Right lobe of liver (tissue), 6 donors: ENCODE measurements around the gene TSPAN18. TPM values are rescaled to one million over a fixed set of nuclear protein-coding genes. Genes with fewer than 3 reads are reported as not detected.
A peak's percentile ranks its signal among the peaks of the same experiment; 100 is the strongest.

Experiments
- ATAC-seq, 4 donors: fragments of 200-7000 bp; cut with Tn5 transposase; one replicate each; pipeline ENCODE4 v1.9.1; 2020; ENCODE audit warnings: mild to moderate bottlenecking in 4 of 4, moderate library complexity in 4 of 4
- DNase-seq, 3 donors: peaks; one replicate each; pipeline ENCODE4 v3.0.0-alpha.2; 2020
- H3K27ac ChIP-seq, 3 donors: fragments of 200-600 bp; one replicate each; pipeline ENCODE4 v1.8.0; 2022
- H3K27me3 ChIP-seq, 2 donors: fragments of 200-600 bp; one replicate each; pipeline ENCODE4 v1.8.0; 2022
- H3K36me3 ChIP-seq, 4 donors: fragments of 200-600 bp; sonication (generic) in 1 of 4; one replicate each; pipeline versions ENCODE4 v1.5.1 to v1.8.0; 2017 to 2022; ENCODE audit warnings: control low read depth in 1 of 4
- H3K4me1 ChIP-seq, 4 donors: fragments of 200-600 bp; sonication (generic) in 1 of 4; one replicate each; pipeline versions ENCODE4 v1.5.1 to v1.8.0; 2017 to 2022; ENCODE audit warnings: control low read depth in 1 of 4
- H3K4me3 ChIP-seq, 3 donors: fragments of 200-600 bp; one replicate each; pipeline ENCODE4 v1.8.0; 2022
- H3K9me3 ChIP-seq, 4 donors: fragments of 200-600 bp; sonication (generic) in 1 of 4; one replicate each; pipeline versions ENCODE4 v1.5.1 to v1.8.0; 2017 to 2022; ENCODE audit warnings: control low read depth in 1 of 4
- POLR2A ChIP-seq: fragments of 450-650 bp; IDR thresholded peaks from one replicate; pipeline ENCODE4 v1.6.1; 2017; ENCODE audit warnings: antibody characterized with exemption, mild to moderate bottlenecking
- WGBS: methylation state at CpG from one replicate; pipeline ENCODE4 v1.1.6; 2018; ENCODE audit warnings: low coverage, low lambda C conversion rate; ENCODE audit not compliant: insufficient coverage; ENCODE audit errors: missing lambda C conversion rate; 5-methylcytosine and 5-hydroxymethylcytosine counted together
- intact Hi-C, 2 donors: fragments of 100-400 bp; cut with DNase I; formaldehyde crosslinking; loops; one replicate each; pipeline versions ENCODE4 v1.11.2 to v1.14.1; 2022
- total RNA-seq, 6 experiments: library from RNA; depleted of rRNA in 2 of 6; stranded (reverse); fragments of >200 nt in 2 of 6; fragmentation: NEBNext Ultra II Directional in 3 of 6; extraction: Animal tissue kit (Norgen Biotek cat#: 25700) in 3 of 6; gene quantifications; one replicate each; pipeline versions ENCODE4 v1.1.0 to v1.2.4, GENCODE V29; 2016 to 2023
- TF ChIP-seq, protein P1 (sequence below), 4 donors: fragments of 200-600 bp in 3 of 4; fragments of 450-650 bp in 1 of 4; IDR thresholded peaks; one replicate each; pipeline versions ENCODE4 v1.5.1 to v1.8.0; 2016 to 2022; ENCODE audit warnings: antibody characterized with exemption in 4 of 4, mild to moderate bottlenecking in 2 of 4
- donor health status: DM: no; HTN: yes; CAD: no.
- donor health status: DM: no; HTN: no; CAD: no.
- donor health status: DM: no; HTN: no; CAD: no.
- donor health status: DM: no; HTN: yes; CAD: no.
- donor health status: DM: no; HTN: yes; CAD: no.

Gene TSPAN18
- total RNA-seq, 6 experiments from 2014 or later, result 3.4 to 10.6 (median 5.3) TPM

DNA sequence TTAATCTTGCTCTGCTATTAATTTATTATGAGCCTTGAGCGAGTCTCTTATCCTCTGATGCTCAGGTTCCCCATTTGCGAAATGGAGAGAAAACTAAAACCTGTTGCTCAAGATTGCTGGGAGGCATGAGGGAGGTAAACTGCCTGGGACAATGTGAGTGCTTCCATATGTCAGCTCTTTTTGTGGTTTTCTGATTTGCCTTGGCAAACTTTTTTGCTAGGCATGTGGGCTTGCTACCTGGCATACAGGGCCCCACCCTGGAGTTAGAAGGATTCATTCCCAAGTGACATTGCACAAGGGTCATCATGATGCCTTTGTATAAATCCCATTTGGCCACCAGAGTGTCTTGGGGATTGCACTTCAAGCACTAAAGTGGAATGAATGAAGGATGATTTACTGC, 22.4 kb downstream of the TSPAN18 start:
- intact Hi-C loops, result no loop called here
- ATAC-seq, result no peak
- TF ChIP-seq, protein P1, sequence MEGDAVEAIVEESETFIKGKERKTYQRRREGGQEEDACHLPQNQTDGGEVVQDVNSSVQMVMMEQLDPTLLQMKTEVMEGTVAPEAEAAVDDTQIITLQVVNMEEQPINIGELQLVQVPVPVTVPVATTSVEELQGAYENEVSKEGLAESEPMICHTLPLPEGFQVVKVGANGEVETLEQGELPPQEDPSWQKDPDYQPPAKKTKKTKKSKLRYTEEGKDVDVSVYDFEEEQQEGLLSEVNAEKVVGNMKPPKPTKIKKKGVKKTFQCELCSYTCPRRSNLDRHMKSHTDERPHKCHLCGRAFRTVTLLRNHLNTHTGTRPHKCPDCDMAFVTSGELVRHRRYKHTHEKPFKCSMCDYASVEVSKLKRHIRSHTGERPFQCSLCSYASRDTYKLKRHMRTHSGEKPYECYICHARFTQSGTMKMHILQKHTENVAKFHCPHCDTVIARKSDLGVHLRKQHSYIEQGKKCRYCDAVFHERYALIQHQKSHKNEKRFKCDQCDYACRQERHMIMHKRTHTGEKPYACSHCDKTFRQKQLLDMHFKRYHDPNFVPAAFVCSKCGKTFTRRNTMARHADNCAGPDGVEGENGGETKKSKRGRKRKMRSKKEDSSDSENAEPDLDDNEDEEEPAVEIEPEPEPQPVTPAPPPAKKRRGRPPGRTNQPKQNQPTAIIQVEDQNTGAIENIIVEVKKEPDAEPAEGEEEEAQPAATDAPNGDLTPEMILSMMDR (IDR thresholded peaks at IDR 0.05), result no peak
- no peak for TF ChIP-seq POLR2A
- Histone ChIP-seq H3K4me3 (no peak overlapping the region), H3K27me3 (no peaks in the 10 kb centered on the region), H3K4me1 (no peaks in the 10 kb centered on the region), H3K36me3 (no peaks in the 10 kb centered on the region), H3K9me3 (no peaks in the 10 kb centered on the region), H3K27ac (no peak overlapping the region)
- no peak for DNase-seq
- 80% methylated on average over 2 of the region's 2 CpGs for WGBS

DNA sequence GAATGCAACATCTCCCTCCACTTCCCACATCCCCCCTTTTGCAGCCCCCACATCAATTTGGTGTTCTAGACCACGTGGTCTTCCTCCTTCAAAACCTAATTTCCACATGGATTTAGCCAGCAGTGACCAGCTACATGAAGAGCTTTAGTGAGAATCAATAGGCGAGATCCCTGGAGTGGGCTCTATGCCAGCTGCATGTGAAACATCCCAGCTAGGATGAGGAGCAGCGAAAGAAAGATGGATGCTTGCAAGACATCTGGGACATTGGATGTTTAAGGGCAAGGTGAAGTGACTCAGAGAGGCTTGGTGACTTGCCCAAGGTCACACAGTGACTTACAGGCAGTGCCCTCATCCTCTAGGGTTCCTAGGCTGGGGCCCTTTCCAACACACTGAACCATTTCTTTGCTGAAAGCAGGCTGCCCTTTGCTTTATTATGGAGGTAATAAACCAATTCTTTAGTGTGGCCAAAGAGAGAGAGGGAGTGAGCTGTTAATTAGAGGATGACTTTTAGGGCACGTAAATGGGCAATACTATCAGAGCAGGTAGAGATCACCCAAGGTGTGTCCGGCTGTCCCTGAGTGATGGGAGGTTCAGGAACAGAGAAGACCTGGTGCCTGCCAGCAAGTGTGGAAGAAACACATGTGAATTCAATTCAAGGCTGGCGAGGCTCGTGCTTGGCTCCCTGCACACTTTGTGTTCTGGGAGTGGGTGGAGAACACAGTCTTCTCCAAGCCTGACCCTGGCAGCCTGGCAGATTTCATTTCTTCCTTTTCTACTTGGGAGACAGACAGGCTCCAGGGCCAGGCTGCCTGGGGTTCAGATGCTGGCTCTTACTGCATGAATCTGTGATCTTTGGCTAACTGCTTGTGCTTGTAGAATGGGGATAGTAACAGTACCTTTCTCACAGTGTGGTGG, 24.0 kb downstream of the TSPAN18 start:
- no peaks in the 10 kb centered on the region for H3K36me3 ChIP-seq
- H3K4me1 ChIP-seq, result no peaks in the 10 kb centered on the region
- TF ChIP-seq POLR2A, result no peak
- TF ChIP-seq, protein P1 (IDR thresholded peaks at IDR 0.05), result no peak
- ATAC-seq (no peak), DNase-seq (peak in 1 of 3 donors; percentile 13)
- no peaks in the 10 kb centered on the region for H3K9me3 ChIP-seq
- H3K27ac ChIP-seq, result no peak overlapping the region
- H3K27me3 ChIP-seq, result no peaks in the 10 kb centered on the region
- intact Hi-C loops, result no loop called here
- no peak overlapping the region for H3K4me3 ChIP-seq
- 80% methylated on average over 6 of the region's 7 CpGs for WGBS

DNA sequence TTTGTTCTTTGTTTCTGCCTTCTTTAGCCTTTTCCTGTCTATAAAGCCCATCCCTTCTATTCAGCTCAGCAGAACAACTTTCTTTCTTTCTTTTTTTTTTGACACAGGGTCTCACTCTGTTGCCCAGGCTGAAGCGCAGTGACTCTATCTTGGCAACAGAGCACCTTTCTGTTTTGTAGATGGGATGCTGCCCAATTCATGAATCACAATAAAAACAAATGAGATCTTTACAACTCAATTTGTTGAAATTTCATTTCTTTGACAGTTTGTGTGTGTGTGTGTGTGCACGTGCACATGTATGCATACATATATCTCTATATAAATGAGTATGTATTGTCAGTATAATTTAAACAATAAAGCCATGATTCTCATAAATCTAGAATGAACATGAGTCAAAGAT, 25.5 kb downstream of the TSPAN18 start:
- H3K36me3 ChIP-seq, result no peaks in the 10 kb centered on the region
- ATAC-seq (no peak), DNase-seq (no peak)
- WGBS, result 83% methylated on average over 2 of the region's 2 CpGs
- no peaks in the 10 kb centered on the region for H3K4me1 ChIP-seq
- no peaks in the 10 kb centered on the region for H3K9me3 ChIP-seq
- no peaks in the 10 kb centered on the region for H3K27me3 ChIP-seq
- intact Hi-C loops, result no loop called here
- no peak overlapping the region for H3K4me3 ChIP-seq
- TF ChIP-seq, protein P1 (IDR thresholded peaks at IDR 0.05), result no peak
- no peak for TF ChIP-seq POLR2A
- H3K27ac ChIP-seq, result no peak overlapping the region

DNA sequence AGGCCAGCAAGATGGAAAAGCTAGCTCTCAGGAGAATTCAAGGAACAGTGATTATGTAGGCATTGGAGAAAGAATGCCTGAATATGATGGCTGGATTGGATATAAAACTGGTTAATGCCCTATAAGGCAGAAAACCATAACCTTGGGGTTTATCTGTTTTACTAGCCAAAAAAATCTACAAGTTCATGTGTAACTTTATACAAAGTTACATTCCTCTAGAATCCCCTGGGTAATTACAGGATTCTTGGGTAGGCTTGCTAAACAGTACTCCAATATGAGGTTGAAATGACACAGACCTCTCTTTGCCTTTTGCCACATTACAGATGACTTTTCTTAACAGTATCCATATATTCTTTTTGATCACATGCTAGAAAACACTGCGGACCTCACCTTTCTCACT, 26.0 kb downstream of the TSPAN18 start:
- Histone ChIP-seq H3K4me1 (no peaks in the 10 kb centered on the region), H3K27ac (no peak overlapping the region)
- no peak for TF ChIP-seq POLR2A
- TF ChIP-seq, protein P1 (IDR thresholded peaks at IDR 0.05), result no peak

More for the DNA sequence above, 26.0 kb downstream of the TSPAN18 start:
- Histone ChIP-seq H3K36me3 (no peaks in the 10 kb centered on the region), H3K27me3 (no peaks in the 10 kb centered on the region), H3K9me3 (no peaks in the 10 kb centered on the region), H3K4me3 (no peak overlapping the region)
- DNase-seq (no peak), ATAC-seq (no peak)
- intact Hi-C loops, result no loop called here
- WGBS, result 44% methylated on average over 1 of the region's 1 CpG
